ENCODE data around the gene KMT2C.
"Not testable (repeated sequence)": the region's sequence is repeated elsewhere in the genome, so short reads cannot be mapped to it uniquely, and the experiment has no call there.

The KMT2C gene

GRCh38 chr7:152399344-152399743 lies 36.5 kb downstream of the KMT2C start:
- no peak for DNase-seq

DNA sequence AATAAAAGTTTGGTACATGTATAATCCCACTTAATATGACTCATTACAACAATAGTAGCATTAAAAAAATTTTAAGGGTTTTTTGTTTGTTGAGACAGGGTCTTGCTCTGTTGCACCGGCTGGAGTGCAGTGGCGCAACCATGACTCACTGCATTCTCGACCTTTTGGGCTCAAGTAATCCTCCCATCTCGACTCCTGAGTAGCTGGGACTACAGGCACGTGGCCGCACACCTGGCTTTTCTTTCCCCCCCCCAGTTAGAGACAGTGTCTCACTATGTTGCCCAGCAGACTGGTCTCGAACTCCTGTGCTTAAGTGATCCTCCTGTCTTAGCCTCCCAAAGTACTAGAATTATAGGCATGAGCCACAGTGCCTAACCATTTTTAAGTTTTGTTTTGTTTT lies 40.7 kb downstream of the KMT2C start:
- no peak for DNase-seq

DNA sequence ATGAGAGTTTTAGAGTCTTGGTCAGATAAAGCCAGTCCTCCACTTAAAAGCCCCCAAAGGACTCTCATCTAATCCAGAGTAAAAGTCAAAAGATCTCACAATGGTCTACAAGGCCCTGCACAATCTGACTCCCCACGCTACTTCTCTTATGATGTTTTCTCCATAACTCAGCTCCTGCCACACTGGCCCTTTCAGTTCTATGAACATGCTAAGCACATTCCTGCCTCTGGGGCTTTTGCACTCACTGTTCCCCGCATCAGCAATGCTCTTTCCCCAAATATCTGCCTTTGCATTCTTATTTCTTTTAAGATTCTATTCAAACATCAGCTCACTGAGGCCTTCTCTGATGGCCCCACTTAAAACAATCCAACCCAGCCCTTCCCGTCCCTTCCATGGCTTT lies 41.6 kb downstream of the KMT2C start:
- DNase-seq: not testable (repeated sequence)

GRCh38 chr7:152392254-152392653 lies 43.5 kb downstream of the KMT2C start:
- DNase-seq: no peak

DNA sequence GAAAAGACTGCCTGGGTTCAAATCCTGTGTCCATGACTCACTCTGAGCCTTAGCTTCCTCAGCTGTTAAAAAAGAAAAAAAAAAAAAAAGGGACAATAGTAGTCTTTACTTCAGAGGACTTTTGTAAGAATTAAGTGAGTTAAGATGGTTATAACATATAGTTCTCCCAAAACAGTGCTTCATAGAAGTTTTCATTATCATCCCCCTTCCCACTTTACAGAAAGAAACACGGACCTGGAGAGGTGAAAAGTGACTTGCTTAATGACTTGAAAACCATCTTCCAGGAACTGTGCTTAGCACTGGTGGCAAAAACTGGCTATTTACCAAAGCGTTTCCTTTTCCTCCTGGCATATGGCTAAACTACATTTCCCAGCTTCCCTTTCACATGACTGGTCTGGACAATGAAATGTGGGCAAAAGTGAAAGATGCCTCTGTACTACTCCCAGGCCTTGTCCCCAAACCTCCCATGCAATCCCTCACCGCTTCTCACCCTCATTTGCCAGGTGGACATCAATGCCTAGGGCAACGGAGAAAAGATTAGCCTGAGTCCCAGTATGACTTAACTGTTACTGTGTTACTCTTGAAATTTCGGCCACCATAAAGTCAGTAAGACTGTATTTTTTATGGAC lies 49.6 kb downstream of the KMT2C start:
- not testable (repeated sequence) for DNase-seq

GRCh38 chr7:152384235-152385200 lies 51.3 kb downstream of the KMT2C start:
- not testable (repeated sequence) for DNase-seq

GRCh38 chr7:152383341-152384234 lies 52.2 kb downstream of the KMT2C start:
- DNase-seq: no peak

- DNase-seq: no peak
Observed at GRCh38 chr7:152382244-152382643, 53.6 kb downstream of the KMT2C start.

- not testable (repeated sequence) for DNase-seq
Observed at GRCh38 chr7:152380931-152381578, 54.7 kb downstream of the KMT2C start.

DNA sequence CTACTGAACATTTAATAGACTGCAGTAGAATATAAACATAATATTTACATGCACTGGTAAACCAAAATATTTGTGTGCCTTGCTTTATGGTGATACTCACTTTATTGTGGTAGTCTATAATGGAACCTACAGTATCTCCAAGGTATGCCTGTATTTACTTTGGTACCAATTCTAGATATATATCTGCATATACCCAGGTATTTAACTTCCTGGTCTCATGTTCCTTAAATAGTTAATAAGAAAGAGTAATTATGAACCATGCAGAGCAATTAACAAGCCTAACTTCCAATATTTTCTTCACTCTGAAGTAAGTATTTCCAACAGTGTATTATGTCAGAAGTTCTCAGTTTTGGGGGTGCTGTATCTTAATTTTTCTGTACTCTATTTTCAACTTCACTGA lies 57.3 kb downstream of the KMT2C start:
- DNase-seq: not testable (repeated sequence)

- DNase-seq: not testable (repeated sequence)
Observed at GRCh38 chr7:152376716-152377484, 58.9 kb downstream of the KMT2C start.

- no peak for DNase-seq
Observed at GRCh38 chr7:152370297-152370696, 65.5 kb downstream of the KMT2C start.

- DNase-seq: no peak
Observed at GRCh38 chr7:152369518-152369917, 66.3 kb downstream of the KMT2C start.

GRCh38 chr7:152367170-152367569 lies 68.6 kb downstream of the KMT2C start:
- DNase-seq: no peak

- no peak for DNase-seq
Observed at GRCh38 chr7:152366662-152367061, 69.1 kb downstream of the KMT2C start.

GRCh38 chr7:152365982-152366603 lies 69.7 kb downstream of the KMT2C start:
- DNase-seq: no peak

- no peak for DNase-seq
Observed at GRCh38 chr7:152363798-152364197, 72.0 kb downstream of the KMT2C start.

DNA sequence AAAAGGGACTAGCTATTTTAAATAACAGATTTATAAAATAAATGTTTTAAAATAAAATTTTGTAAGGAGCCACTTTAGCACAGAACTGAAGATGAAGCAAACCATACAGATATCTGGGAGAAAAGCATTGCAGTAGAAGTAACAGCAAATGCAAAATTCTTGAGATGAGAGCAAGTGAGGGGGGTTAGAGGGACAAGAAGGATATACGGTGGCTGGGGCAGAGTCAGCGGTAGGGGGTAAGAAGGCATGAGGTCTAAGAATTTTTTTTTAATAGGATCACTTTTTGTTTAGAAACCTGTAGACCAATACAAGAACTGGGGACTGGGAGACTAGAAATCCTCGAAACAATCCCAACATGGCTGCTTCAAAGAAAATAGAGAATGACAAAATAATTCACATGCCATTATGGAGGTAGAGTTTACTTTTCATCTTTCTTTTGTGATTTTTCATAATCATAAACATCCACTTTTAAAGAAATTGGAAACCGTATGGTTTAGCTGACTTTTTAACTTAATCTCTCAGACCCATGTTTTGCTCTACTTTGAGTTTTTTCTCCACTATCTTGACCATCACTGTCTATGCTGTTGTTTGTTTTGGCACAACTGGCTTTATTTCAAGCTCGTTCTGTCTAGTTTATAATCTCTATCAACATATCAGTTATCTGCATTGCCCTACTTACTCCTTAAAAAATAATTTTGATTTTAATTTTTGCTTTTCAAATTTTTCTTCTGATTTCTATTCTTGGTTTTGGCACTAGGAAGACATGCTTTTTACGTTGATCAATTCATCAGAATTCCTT lies 73.5 kb downstream of the KMT2C start:
- no peak for DNase-seq

- DNase-seq: no peak
Observed at GRCh38 chr7:152355474-152356057, 80.2 kb downstream of the KMT2C start.

GRCh38 chr7:152354061-152354460 lies 81.7 kb downstream of the KMT2C start:
- no peak for DNase-seq

Data from NK-92 treated with Interleukin-12 subunit alpha and Interleukin-12 subunit beta, amount 100 ng/mL, for 24 hours (cell line).